GM19452 (cell line): ENCODE results near the gene CRYAB.
"Not testable (repeated sequence)": the region's sequence is repeated elsewhere in the genome, so short reads cannot be mapped to it uniquely, and the experiment has no call there.

Experiments
- ATAC-seq: cut with Tn5 transposase; IDR thresholded peaks from one replicate; pipeline ENCODE4 v1.9.1; 2021; ENCODE audit not compliant: unreplicated experiment

The CRYAB gene

GRCh38 chr11:111910676-111911562, 651 bp downstream of the CRYAB start:
- ATAC-seq: no peak

DNA sequence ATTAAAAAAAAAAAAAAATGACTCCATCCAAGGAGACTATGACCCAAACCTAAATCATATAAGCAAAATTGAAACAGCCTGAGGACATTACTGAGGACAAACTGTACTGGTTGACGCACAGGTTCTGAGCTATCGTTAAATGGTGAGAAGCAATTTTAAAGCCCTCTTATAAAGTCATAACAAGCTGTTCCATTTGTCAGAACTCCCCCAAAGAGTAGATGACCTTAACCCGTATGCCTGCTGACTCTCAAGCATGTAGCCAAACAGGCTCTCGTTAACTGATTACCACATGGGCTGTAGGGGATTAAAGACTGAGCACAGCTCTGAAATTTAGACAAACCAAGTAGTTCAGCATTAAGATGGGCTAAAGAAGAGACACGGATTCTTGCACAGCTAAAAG, 2.2 kb downstream of the CRYAB start:
- no peak for ATAC-seq

GRCh38 chr11:111908639-111909305, 2.8 kb downstream of the CRYAB start:
- no peak for ATAC-seq

GRCh38 chr11:111906680-111907079, 4.9 kb downstream of the CRYAB start:
- no peak for ATAC-seq

DNA sequence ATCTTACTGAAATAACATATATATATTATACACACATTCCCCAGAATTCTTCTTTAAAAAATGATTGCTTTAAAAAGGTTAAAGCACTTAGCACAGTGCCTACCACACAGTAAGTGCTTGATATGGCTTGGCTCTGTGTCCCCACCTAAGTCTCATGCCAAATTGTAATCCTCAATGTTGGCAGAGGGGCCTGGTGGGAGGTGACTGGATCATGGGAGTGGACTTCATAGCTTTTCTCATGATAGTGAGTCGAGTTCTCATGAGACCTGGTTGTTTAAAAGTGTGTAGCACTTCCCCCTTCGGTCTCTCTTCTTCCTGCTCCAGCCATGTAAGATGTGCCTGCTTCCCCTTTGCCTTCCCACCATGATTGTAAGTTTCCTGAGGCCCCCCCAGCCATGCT, 6.2 kb downstream of the CRYAB start:
- no peak for ATAC-seq

DNA sequence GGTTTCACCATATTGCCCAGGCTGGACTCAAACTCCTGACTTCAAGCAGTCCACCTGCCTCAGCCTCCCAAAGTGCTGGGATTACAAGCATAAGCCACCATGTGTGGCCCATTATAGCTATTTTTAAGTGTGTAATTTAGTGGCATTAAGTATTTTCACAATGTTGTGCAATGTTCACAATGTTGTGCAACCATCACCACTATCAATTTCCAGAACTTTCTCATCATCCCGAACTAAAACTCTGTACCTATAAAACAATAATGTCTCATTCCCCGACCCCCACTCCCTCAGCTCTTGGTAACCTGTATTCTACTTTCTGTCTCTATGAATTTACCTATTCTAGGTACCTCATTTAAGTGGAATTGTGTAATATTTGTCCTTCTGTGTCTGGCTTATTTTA, 24.7 kb downstream of the CRYAB start:
- ATAC-seq: no peak

DNA sequence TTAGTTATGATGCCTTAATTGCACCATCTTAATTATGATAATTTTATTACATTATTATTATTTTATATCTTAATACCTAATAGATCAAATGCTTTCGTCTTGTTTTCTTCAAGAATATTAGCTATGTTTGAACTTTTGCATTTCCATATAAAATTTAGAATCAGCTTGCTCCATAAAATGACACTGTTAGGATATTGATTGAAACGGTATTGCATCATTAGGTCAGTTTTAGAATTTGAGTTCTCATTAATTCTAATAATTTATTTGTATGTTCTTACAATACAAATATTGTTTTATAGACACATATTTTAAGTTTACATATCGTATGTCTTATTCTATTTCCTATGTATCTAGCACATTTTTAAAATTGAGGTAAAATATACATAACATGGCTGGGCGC, 25.5 kb downstream of the CRYAB start:
- no peak for ATAC-seq

GRCh38 chr11:111885053-111885452, 26.5 kb downstream of the CRYAB start:
- not testable (repeated sequence) for ATAC-seq

DNA sequence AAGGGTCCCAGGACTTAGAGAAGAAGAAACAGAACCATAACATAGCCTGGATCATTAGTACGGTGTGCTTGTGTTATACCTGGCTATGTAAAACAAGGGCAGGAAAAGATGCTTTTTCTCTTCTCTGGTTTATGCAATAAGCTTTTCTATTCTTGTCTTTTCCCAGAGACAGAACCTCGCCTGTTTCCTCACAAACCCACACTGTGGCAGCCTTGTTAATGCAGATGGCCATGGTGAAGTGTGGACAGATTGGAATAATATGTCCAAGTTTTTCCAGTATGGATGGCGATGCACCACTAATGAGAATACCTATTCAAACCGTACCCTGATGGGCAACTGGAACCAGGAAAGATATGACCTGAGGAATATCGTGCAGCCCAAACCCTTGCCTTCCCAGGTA, 29.4 kb downstream of the CRYAB start:
- no peak for ATAC-seq

DNA sequence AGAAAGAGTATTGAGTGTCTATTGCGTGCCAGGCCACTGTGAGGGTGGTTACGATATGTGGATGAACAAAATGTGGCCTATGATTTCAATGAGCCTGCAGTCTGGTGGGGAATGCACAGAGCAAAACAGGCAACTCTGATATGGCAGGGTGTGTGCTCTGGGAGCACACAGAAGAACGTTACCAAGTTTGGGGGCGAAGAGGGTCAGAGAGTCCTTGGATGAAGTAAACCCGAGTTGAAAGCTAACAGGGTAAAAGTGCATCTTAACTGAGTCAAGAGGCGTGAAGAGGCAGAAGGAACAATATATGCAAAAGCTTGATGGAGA, 32.0 kb downstream of the CRYAB start:
- no peak for ATAC-seq

DNA sequence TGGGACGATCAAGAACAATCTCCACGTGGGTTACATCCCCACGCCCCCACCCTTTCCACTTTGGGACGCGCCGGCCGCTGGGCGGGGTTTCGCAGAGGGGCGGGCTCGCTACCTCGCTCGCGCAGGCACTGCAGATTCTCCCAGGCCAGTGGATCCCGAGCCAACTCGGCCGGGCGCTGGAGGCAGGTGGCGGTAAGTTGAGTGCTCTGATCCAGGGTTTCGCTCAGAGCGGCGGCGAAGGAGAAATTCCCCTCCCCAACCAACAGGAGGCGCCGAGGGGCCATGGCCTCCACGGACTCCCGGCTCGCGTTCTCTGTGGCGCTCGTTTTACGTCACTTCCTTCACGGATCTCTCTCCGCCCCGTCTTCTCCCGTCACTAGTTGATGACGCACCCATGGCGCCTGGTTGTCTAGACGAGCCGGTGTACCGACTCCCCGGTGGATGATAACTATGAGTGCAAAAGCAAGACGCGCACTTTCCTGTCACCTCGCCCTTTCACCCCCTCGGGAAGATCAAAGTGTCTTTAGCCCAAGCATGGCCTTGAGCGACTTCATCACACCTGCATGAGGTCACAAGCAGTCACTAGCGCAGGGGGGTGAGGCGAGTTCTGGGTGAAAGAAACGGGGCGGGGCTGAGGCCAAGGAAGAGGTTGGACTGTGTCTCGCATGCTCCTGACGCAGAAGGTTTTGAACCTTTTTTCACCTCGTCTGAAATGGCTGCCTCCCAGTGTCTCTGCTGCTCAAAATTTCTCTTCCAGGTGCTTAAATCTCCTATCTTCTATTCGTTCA, 32.5 kb downstream of the CRYAB start, which contains the start of the genes CFAP68 and FDXACB1:
CFAP68 (plus strand) TSS at position 693 of the 788 bp plus-strand sequence; CDS start at position 713, 20 bp downstream.
FDXACB1 (minus strand) TSS at position 317 of the 788 bp plus-strand sequence; CDS start at position 284, 33 bp downstream.
- ATAC-seq: peak; percentile 90

DNA sequence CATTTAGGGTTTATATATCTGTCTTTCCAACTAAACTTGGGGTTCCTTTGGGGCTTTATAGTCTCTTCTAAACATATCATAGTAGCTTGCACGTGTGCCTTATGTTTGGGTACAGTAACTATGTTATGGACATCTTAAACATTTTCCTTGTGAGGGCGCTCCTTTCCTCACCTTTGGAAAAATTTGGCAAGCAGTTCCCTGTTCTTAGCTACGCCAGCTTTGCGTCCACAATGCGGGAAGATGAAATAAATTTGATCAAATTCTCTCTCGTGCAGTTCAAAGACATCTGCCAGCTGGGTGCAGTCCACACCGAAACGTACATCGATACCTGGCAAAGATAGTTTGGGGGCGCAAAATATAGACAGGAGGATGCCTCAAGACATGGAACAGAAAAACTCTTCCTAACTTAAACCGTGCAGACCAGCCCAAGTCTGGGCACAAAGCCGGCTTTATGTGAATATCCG, 33.2 kb downstream of the CRYAB start:
- peak; percentile 17 for ATAC-seq

- no peak for ATAC-seq
These were observed 39.8 kb downstream of the CRYAB start for GRCh38 chr11:111871693-111872161.

GRCh38 chr11:111870886-111871692, 40.5 kb downstream of the CRYAB start, which contains the start of gene ALG9:
Gene ALG9, minus strand, starts transcription at chr11:111871581. Its CDS starts 99 bp downstream, at chr11:111871482.
- ATAC-seq: peak; percentile 90

DNA sequence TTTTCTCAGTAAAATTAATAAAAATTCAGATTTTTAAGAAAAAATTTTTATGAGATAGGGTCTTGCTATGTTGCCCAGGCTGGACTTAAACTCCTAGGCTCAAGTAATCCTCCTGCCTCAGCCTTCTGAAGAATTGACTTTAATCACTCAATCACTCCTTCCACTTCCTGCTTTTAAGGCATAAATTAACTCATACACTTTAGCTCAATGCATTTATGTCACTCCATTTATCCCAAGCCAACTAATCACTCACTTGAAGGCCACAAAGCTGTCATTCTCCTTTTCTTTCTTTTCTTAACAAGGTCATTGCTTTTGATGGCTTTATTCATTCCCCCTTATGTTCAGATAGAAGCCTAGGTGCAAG, 41.1 kb downstream of the CRYAB start:
- ATAC-seq: peak; percentile 6

GRCh38 chr11:111870113-111870512, 41.5 kb downstream of the CRYAB start:
- ATAC-seq: no peak

- ATAC-seq: no peak
These were observed 51.3 kb downstream of the CRYAB start for GRCh38 chr11:111860257-111860656.
